ENCODE results near the gene PUS7.
"Not testable (repeated sequence)": the region's sequence is repeated elsewhere in the genome, so short reads cannot be mapped to it uniquely, and the experiment has no call there.

Gene PUS7

GRCh38 chr7:105521717-105522463 lies at the start of gene PUS7:
TSS of gene PUS7 (minus strand) at chr7:105522271. CDS start at chr7:105508512, 13,759 bp downstream.
- peak; percentile 88 for DNase-seq

- no peak for DNase-seq
Observed at GRCh38 chr7:105567821-105568220, 45.8 kb upstream of the PUS7 start.

GRCh38 chr7:105567024-105567423 lies 45.0 kb upstream of the PUS7 start:
- DNase-seq, result no peak

GRCh38 chr7:105565190-105565589 lies 43.1 kb upstream of the PUS7 start:
- no peak for DNase-seq

GRCh38 chr7:105559926-105560325 lies 37.9 kb upstream of the PUS7 start:
- no peak for DNase-seq

- no peak for DNase-seq
Observed at GRCh38 chr7:105538339-105538738, 16.3 kb upstream of the PUS7 start.

- DNase-seq, result no peak
Observed at GRCh38 chr7:105532709-105533460, 10.8 kb upstream of the PUS7 start.

- DNase-seq, result peak; percentile 89
Observed at GRCh38 chr7:105531792-105532671, 10.0 kb upstream of the PUS7 start, which contains the start of gene RINT1. TSS of gene RINT1 (plus strand) at chr7:105532201. CDS start at chr7:105532316, 115 bp downstream.

- DNase-seq, result no peak
Observed at GRCh38 chr7:105530546-105530945, 8.5 kb upstream of the PUS7 start.

GRCh38 chr7:105530126-105530525 lies 8.1 kb upstream of the PUS7 start:
- DNase-seq, result no peak

GRCh38 chr7:105527737-105528136 lies 5.7 kb upstream of the PUS7 start:
- DNase-seq, result not testable (repeated sequence)

- no peak for DNase-seq
Observed at GRCh38 chr7:105524840-105525239, 2.8 kb upstream of the PUS7 start.

GRCh38 chr7:105524423-105524822 lies 2.4 kb upstream of the PUS7 start:
- not testable (repeated sequence) for DNase-seq

GRCh38 chr7:105521027-105521716 lies 899 bp downstream of the PUS7 start:
- DNase-seq, result peak; percentile 23

GRCh38 chr7:105520620-105521019 lies 1.5 kb downstream of the PUS7 start:
- not testable (repeated sequence) for DNase-seq

- no peak for DNase-seq
Observed at GRCh38 chr7:105519353-105519752, 2.7 kb downstream of the PUS7 start.

GRCh38 chr7:105515610-105516009 lies 6.5 kb downstream of the PUS7 start:
- not testable (repeated sequence) for DNase-seq

GRCh38 chr7:105512926-105513526 lies 9.0 kb downstream of the PUS7 start:
- no peak for DNase-seq

GRCh38 chr7:105512415-105512814 lies 9.7 kb downstream of the PUS7 start:
- no peak for DNase-seq

- no peak for DNase-seq
Observed at GRCh38 chr7:105502173-105502572, 19.9 kb downstream of the PUS7 start.

- no peak for DNase-seq
Observed at GRCh38 chr7:105497016-105497415, 25.1 kb downstream of the PUS7 start.

- DNase-seq, result no peak
Observed at GRCh38 chr7:105496521-105496920, 25.6 kb downstream of the PUS7 start.

Measured in NCI-H774 (cell line).